ENCODE results near the gene SKIL.

SKIL gene

GRCh38 chr3:170354760-170355159, 2.8 kb upstream of the SKIL start:
- no peak overlapping the region for H3K27ac ChIP-seq
- TF ChIP-seq CTCF (conservative IDR thresholded peaks at IDR 0.05) (no peak), ZFX (IDR thresholded peaks at IDR 0.05) (no peak)

DNA sequence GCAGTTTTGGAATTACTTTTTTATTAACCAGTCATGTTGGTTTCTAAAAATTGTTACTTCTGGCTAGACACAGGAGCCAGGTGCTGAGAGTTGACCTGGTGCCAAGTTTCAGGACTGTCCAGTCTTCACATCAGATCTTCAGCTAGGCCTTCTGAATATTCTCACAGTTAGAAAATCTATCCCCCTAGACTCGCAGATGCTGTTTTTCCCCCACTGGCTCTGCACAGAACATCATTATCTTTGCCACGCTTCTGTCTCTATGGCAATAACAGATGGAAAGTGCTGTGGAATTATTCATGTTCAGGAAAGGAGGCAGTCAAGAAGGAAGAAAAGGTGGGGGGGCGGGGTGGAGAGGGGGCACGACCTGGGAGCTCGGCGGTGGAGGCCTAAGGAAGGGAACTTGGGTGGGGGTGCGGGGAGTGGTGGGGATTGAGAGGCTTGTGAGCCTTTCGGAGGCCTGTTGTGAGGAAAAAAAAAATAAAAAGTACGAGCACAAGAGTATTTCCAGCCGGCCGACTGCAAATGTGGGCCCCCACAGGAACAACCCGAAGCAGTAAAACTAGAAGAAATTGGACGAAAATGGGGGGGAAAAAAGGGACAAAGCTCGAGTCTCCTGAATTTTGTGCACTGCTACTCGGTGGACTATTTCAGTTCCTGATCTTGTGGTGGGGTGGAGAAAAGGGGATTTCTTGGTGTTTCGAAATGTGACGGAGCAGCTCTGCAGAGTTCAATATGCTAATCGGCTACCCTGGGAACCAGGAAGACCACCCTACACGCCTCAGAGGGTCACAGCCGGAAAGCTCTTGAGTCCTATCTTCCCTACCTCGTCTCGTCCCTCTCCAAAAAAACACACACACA, 1.5 kb upstream of the SKIL start:
- H3K27ac ChIP-seq = peak overlapping the region; percentile 88
- no peak for TF ChIP-seq ZFX (IDR thresholded peaks at IDR 0.05)
- TF ChIP-seq CTCF (conservative IDR thresholded peaks at IDR 0.05) = no peak

- TF ChIP-seq ZFX (IDR thresholded peaks at IDR 0.05) (peak; percentile 56), CTCF (conservative IDR thresholded peaks at IDR 0.05) (no peak)
- peak overlapping the region; percentile 88 for H3K27ac ChIP-seq
Observed at GRCh38 chr3:170356596-170357175, 829 bp upstream of the SKIL start.

GRCh38 chr3:170358042-170359010, 811 bp downstream of the SKIL start:
- peak overlapping the region; percentile 88 for H3K27ac ChIP-seq
- TF ChIP-seq CTCF (conservative IDR thresholded peaks at IDR 0.05) = peak; percentile 76
- no peak for TF ChIP-seq ZFX (IDR thresholded peaks at IDR 0.05)

- TF ChIP-seq ZFX (IDR thresholded peaks at IDR 0.05) (no peak), CTCF (conservative IDR thresholded peaks at IDR 0.05) (no peak)
- H3K27ac ChIP-seq = no peak overlapping the region
Observed at GRCh38 chr3:170359178-170359704, 1.7 kb downstream of the SKIL start.

DNA sequence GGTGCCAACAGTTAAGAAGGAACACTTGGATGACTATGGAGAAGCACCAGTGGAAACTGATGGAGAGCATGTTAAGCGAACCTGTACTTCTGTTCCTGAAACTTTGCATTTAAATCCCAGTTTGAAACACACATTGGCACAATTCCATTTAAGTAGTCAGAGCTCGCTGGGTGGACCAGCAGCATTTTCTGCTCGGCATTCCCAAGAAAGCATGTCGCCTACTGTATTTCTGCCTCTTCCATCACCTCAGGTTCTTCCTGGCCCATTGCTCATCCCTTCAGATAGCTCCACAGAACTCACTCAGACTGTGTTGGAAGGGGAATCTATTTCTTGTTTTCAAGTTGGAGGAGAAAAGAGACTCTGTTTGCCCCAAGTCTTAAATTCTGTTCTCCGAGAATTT, 3.0 kb downstream of the SKIL start:
- no peak overlapping the region for H3K27ac ChIP-seq
- TF ChIP-seq ZFX (IDR thresholded peaks at IDR 0.05) (no peak), CTCF (conservative IDR thresholded peaks at IDR 0.05) (no peak)

Data from C4-2B (cell line).